Measurements from ENCODE around the gene IPO13. TPM values are rescaled to one million over a fixed set of nuclear protein-coding genes. Genes with fewer than 3 reads are reported as not detected.

The IPO13 gene
- total RNA-seq, 6 donors from 2014 or later: 16.9 to 46.1 (median 24.1) TPM

- no peak for ATAC-seq (ENCODE audit: low FRiP score in 2 of 2)
- no peaks in the 10 kb centered on the region for H3K9me3 ChIP-seq
Measured at GRCh38 chr1:44016890-44017400, 70.2 kb downstream of the IPO13 start.

More at GRCh38 chr1:44016890-44017400, 70.2 kb downstream of the IPO13 start:
- H3K27me3 ChIP-seq: no peaks in the 10 kb centered on the region
- TF ChIP-seq CTCF (IDR thresholded peaks at IDR 0.05) (no peak), POLR2A (IDR thresholded peaks at IDR 0.05) (no peak), EP300 (IDR thresholded peaks at IDR 0.05) (no peak)
- no peak for DNase-seq
- 84 to 87% methylated on average over 18 to 20 of the region's 20 CpGs for WGBS, 2 donors
- no peaks in the 10 kb centered on the region for H3K4me1 ChIP-seq
- H3K4me3 ChIP-seq: no peak overlapping the region
- H3K27ac ChIP-seq: no peak overlapping the region
- peaks cover 0 to 13% (median 0%) of the 10 kb centered on the region in 4 donors for H3K36me3 ChIP-seq

Other genes starting within 250 kb of the IPO13 start
- 10 to 100 TPM; 14.4 to 46.1 (median 19.2) TPM for gene ST3GAL3, start 239.4 kb upstream of the IPO13 start, total RNA-seq
- 1 to 10 TPM in 3 of 6 donors, not detected in 3; 1.0 to 5.2 (median 1.1) TPM for gene ARTN, start 13.1 kb upstream of the IPO13 start, total RNA-seq
- 10 to 100 TPM; 12.9 to 30.4 (median 16.6) TPM for gene DPH2, start 23.1 kb downstream of the IPO13 start, total RNA-seq
- 100 to 1,000 TPM in 5 of 6 donors, 10 to 100 TPM in 1; 98.0 to 225 (median 161) TPM for gene ATP6V0B, start 28.0 kb downstream of the IPO13 start, total RNA-seq
- gene B4GALT2, start 32.3 kb downstream of the IPO13 start, total RNA-seq: 10 to 100 TPM; 11.5 to 33.0 (median 18.1) TPM
- gene CCDC24, start 44.6 kb downstream of the IPO13 start, total RNA-seq: 10 to 100 TPM in 3 of 6 donors, 1 to 10 TPM in 3; 7.3 to 14.5 (median 10.0) TPM
- gene SLC6A9, start 84.5 kb downstream of the IPO13 start, total RNA-seq: 10 to 100 TPM in 5 of 6 donors, 1 to 10 TPM in 1; 5.6 to 23.1 (median 19.5) TPM
- under 1 TPM in 5 of 6 donors, not detected in 1; 0.11 to 0.39 (median 0.33) TPM for gene KLF17, start 171.9 kb downstream of the IPO13 start, total RNA-seq
- not detected for gene KLF18, start 194.7 kb downstream of the IPO13 start, total RNA-seq

Measured in upper lobe of left lung (tissue), 6 donors.